ENCODE measurements around the gene RPRD2.
"Not testable (repeated sequence)": the region's sequence is repeated elsewhere in the genome, so short reads cannot be mapped to it uniquely, and the experiment has no call there.

Gene RPRD2

DNA sequence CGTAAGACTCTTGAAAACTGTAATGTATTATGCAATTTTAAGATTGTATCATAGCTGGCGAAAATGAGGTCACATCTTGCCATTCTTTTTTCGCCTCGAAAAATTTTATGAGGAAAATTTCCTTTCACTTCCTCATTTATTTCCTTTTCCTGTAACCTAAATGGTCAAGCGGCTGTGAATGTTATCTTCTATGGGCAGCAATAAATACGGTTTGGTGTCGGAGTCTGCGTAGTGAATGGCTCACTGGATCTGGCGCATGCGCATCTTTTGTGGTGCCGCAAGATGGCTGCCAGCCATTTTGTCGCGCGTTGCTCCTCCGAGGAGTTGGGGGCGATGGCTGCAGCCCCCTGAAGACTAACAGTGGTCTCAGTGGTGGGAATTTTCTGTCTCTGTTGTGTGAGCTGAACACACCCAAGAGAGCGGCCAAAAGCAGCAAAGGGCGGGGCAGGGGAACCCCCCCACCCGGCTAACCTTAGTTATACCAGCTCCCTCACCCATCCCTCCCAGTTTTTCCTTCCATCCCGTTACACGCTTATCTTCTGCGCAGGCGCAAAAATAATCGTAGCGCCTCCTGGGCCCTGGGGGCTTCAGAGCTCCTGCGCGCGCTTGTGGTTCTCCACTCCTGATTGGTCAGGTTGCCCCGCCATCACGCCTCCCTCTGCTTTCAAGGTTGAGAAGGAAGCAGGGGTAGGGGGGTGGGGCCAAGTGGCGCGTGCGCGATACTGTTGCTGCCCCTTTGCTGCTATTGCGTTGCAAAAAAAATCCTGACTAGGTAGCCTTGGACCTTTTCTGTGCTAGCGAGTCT, at the start of gene RPRD2:
TSS of gene RPRD2 (plus strand) at position 722 of the 805 bp plus-strand sequence. CDS start 568 bp downstream, outside the sequence.
- peak; percentile 99 to 100 for DNase-seq

DNA sequence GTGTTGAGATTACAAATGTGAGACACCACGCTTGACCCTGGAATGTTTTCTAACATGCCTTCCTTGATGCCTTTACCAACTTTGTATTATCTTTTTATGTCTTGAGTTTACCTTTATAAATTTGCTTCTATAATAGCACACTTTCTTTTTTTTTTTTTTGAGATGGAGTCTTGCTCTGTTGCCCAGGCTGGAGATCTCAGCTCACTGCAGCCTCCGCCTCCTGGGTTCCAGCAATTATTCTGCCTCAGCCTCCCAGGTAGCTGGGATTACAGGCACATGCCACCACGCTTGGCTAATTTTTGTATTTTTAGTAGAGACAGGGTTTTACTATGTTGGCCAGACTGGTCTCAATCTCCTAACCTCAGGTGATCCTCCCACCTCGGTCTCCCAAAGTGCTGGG, 49.3 kb upstream of the RPRD2 start:
- not testable (repeated sequence) for DNase-seq

DNA sequence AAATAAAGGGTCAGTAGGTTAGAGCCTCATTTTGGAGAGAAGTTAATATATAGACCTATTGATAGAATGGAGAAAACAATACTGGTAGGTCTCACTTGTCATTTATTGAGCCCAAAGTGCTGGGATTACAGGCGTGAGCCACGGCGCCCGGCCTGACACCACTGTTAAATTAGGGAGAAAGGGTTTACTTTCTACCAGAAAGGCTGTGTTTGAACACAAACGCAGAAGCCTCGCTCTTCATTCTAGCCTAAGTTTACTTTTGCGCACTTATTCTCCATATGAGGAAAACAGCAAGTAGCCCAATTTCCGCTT, 43.3 kb upstream of the RPRD2 start:
- peak in 1 of 2 donors; percentile 9 for DNase-seq

DNA sequence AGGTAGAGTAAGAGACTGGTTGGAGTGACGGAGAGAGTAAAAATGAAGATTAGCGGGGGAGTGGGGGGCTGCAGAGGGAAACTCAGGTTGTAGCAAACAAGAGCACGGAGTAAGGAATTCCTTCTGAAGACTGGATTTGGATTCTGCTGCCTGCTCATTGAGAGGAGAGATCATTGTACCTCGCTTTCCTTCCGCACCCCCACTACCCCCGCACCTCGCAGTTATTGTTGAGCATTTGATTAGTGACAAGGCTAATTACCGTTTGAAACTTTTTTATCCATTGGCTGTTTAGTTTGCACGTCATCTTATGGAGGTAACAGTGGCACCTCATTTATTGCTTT, 42.2 kb upstream of the RPRD2 start:
- DNase-seq, result peak in 1 of 2 donors; percentile 32

DNA sequence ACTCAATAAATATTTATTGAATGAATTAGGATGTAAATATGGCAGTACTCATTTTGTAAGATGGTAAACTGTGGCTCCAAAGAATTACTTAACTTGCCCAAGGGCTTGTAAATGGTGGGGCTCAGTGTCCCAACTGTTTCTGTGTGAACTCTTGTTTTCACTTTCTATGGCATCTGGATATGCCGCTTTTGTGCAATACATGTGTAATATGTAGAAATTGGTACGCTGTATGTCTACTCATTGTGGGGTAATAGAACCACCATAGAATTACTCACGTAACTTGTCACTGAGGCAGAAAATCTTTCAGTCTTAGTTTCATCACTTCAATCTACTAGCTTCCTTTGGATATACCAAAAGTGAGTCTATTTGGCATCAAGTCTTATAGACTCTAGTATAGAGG, 41.6 kb upstream of the RPRD2 start:
- DNase-seq, result peak in 1 of 2 donors; percentile 11

DNA sequence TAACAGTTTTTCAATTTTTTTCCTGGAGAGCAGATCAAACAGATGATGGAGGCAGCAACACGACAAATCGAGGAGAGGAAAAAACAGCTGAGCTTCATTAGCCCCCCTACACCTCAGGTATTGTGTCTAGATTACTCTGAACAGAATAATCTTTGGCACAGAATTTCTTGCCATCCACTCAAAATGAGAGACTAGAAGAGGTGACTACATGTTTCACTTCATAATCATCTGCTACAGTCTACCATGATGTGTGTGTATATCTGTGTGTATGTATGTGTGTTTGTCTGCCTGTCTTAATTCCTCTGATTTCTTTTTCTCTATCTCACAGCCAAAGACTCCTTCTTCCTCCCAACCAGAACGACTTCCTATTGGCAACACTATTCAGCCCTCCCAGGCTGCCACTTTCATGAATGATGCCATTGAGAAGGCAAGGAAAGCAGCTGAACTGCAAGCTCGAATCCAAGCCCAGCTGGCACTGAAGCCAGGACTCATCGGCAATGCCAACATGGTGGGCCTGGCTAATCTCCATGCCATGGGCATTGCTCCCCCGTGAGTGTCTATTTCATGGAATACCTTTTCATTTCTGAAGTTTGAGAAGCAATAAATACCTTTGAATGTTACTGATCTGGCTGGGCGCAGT, 31.2 kb upstream of the RPRD2 start:
- no peak for DNase-seq

DNA sequence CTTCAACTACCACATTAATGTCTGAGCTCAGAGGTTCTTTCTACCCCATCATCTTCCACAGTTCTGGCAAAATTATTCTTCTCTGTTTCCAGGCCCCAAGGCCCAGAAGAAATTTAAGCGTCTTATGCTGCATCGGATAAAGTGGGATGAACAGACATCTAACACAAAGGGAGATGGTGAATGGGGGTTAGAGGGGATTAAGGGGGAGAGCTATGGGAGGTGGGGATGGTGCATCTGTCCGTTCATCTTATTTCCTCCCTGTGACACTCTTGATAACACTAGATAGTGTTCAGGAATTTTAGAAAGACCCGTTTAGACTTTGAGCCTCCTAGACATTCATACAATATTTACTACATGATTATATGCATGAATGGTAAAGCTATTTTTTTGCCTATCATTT, 17.6 kb upstream of the RPRD2 start:
- DNase-seq, result no peak

DNA sequence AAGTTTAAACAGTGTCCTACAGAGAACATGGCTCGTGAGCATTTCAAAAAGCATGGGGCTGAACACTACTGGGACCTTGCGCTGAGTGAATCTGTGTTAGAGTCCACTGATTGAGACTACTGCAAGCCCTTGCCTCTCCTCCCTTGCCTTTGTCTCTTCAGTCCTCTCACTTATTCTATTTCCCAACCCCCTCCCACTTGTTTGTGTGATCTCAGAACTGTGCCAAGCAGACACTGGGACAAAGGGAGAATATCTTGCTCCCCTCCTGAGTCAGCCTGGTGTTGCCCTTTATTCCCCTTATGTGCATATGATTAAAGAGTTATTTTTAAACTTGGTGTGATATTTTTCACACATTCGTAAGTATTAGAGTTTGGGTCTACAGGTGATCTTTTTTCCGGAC, 11.1 kb upstream of the RPRD2 start:
- DNase-seq, result no peak

DNA sequence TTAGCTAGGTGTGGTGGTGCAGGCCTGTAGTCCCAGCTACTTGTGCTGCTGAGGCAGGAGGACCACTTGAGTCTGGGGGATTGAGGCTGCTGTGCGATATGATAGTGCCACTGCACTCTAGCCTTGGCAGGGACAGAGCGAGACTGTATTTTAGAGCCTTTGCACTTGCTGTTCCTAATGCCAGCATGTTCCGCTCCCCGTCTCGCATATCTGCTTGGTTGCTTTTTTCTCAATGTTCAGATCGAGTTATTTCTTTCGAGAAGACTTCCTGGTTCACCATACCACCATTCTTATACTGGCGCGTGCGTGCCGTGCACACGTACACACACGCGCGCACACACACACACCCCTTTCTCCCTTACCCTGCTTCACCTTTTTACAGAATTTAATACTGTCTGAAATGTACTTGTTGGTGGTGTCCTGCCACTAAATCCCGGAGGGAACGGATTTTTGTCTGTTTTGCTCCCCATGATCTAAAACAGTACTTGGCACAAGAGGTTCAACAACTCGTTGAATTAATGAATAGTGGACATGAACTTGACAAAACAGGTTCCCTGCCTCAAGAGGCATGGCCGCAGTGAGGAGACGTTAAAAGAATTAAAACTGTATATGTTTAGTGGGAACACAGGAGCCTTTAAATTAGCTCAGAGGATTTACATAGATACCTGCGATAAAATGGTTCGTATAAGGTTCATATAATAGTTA, 1.1 kb upstream of the RPRD2 start:
- peak in 1 of 2 donors; percentile 41 for DNase-seq

DNA sequence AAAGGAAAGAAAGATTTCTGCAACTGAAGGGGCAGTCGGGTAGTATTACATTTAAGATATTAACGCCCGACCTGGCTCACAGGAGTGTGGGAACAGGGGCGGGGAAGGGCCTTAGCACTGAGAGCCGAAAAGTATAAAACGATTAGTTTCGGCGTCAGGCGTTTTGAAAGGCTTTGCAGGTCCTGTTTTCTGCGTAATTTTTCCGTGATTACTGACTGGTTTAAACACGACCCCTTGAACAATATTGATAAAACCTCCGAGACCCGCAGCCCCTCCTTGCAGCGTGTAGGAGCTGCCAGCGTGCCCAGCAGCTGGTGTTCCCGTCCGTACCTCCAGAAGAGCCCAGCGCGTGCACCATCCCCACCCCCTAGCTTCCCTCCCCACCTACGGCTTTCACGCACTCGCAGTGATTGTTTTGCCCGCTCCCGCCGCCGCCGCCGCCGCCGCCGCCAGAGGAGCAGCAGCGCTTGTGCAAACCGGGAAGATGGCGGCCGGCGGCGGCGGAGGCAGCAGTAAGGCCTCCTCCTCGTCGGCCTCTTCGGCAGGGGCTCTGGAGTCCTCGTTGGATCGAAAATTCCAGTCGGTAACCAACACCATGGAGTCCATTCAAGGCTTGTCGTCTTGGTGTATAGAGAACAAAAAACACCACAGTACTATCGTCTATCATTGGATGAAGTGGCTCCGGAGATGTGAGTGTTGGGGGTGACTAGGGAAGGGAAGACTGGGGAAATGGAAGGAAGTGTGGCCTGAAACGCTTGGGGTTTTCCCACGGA, 470 bp downstream of the RPRD2 start:
- peak; percentile 82 for DNase-seq

DNA sequence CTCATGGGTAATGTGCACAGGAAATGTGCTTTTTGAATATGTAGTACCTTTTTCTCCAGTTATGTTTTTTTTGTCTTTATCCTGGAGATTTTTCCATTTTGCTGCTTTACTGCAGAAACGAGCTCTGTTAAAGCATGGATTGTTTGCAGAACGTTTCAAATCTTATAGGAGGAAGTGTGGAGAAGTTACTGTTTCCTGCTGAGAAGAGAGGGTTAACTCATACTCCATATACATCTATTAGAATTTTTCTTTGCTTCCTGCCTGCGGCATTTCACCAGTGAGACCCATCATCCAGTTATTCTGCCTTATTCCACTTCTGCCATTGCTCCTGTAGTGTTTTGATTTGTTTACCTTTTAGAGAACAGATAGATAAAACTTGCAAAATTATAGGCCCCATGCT, 2.0 kb downstream of the RPRD2 start:
- DNase-seq, result peak in 1 of 2 donors; percentile 33

DNA sequence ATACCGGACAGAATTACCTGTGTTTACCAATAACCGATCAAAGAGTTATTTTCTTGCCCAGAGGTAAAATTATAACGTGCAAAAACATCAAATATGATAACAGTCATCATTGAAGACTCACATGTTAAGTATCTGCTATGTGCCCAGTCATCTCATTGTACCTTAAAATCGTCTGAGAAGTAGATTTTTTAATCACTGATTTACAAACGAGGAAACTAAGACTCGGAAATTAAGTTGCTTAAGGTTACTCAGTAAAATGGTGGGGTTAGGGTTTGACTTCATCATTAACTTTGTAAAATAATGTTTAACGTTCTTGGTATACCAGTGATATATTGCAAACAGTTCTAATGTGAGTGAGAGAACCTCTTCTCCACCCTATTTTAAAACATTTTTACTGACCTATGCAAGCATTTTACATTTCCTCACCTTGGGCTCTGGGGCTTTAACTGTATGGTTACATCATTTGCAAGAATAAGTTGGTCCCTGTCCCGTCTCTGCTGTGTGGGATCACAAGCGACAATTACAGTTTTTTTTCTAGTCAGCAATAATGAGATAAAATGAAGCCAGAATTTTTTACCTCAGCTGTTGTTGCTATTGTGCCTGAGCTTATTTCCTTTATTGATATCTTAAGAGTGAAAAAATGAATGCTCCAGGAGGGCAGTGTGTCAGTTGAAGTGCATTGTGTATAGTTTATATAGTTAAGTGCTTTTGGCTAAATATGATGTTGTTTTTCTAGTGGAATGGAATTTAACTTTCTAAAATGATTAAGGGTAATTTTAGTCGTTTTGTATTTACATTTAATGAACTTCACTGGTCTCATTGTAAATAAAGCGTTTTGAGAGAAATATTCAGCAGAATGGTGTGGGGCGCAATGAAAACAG, 2.7 kb downstream of the RPRD2 start:
- no peak for DNase-seq

DNA sequence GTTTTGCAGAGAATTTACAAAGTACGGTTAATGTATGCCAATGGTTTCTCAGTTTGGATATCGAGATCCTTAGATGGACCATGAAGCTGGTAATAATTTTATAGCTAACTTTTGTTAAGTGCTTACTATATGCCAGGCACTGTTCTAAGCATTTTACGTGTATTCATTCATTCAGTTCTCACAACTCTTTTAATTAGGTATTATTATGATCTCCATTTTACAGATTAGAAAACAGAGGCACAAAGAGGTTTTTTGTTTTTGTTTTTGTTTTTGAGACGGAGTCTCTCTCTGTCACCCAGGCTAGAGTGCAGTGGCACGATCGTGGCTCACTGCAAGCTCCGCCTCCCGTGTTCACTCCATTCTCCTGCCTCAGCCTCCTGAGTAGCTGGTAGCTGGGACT, 7.2 kb downstream of the RPRD2 start:
- DNase-seq, result no peak

DNA sequence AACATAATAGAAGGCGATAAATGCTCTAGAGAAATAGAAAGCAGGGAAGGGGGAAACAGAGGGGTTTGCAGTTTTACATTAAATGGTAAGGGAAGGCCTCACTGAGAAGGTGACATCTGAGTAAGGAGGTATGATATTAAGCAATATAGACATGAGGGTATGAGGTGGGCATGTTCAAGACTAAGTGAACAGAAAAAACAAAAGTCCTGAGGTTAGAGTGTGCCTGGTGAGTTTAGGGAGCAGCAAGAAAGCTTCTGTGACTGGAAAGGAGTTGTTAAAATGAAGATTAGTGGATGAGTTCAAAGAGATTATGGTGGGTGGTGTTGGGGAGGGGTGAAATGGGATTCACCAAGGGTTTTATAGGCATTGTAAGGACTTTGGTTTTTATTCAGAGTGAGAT, 8.6 kb downstream of the RPRD2 start:
- no peak for DNase-seq

DNA sequence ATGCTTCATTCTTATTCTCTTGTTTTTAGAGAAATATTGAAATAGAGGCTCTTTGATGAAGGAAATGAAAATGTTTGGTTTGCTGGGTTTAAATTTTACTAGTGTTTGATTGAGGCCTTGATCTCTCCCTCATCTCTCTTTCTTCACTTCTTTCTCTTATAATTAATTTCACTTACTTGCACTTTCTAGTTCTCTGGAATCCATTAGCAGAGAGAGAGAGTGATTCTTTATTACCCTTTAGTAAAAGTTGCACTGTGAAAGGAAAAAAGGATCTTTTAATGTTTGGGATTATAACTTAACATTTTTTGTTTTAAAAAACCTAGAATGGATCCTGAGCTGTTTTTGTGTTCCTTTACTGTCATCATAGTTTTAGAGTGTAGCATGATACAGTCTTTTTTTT, 12.2 kb downstream of the RPRD2 start:
- DNase-seq, result no peak

DNA sequence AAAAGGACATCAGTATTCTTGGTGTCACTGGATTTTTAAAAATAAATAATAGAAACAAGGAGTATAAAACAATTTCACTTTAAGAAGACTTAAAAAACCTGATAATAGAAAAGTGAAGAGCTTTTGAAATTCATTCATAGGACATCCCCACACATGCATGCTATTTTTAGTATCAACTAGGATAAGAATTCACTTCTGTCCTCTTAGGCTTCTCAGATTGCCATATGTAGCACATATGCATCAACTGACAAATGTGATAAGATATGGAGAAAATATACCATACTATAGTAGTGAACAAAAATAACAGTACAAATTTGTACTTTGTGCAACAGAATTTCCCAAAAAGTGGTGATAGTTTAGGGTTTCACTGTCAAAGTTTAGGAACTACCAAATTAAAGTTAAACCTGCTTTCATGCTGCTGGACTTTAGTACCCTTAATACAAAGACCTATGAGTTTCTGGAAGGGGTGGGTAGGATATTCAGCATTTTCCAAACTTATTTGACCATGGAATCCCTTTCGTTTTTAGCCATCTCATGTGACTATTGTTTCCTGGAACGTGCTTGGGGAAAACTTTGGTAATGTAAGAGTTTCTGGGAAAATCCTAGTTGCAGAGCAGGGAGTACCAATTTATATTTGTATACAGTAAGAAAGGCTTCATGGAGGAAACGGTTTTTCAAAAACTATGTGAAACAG, 19.8 kb downstream of the RPRD2 start:
- DNase-seq, result no peak

DNA sequence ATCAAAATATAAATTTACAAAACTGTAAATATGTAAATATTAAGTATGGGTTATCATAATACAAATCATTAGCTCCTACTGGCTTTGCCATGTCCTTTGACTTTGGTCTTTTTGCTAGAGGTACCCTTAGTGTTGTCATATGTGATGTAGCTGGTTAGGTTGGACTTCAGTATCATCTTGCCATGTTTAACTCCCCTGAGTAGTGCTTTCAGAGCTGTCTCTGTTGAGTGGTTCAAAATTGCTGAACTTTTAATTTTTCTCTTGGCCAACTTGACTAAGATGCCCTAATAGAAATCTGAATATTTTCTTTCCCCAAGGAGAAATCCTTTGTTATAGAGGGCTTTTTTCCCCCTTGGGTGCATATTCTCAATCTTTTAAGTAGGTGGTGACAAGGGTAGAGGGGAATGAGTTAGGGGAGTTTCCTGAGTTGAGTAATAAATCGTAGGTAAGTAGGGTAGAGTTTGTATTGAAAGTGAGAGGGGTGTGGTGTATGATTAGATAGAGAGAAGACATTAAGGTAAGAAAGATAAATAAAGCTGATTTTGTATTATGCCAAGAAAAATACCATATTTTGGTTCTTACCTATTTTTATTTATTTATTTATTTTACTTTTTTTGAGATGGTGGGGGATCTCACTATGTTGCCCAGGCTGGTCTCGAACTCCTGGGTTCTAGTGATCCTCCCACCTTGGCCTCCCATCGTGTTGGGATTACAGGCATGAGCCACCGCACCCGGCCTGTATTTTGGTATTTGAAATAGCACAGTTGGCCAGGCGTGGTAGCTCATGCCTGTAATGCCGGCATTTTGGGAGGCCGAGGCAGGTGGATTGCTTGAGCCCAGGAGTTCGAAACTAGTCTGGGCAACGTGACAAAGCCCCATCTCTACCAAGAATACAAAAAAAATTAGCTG, 21.8 kb downstream of the RPRD2 start:
- no peak for DNase-seq

DNA sequence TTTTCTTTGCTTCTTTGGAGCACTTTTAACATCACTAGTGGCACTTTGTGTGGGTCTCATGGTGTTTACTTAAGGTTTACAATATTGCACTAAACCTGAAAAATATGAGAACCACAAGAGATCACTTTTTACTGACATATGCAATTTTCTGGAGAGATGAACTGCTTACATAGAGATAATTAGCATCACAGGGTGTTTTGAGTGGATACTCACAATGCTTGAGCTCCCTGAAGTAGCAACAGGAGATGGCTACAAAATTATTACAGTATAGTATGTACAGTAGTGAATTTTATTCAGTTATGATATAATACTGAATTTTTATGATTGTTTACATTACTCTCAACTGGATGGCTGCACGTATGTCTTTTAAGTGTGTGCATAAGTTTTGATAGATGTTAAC, 22.6 kb downstream of the RPRD2 start:
- DNase-seq, result no peak

DNA sequence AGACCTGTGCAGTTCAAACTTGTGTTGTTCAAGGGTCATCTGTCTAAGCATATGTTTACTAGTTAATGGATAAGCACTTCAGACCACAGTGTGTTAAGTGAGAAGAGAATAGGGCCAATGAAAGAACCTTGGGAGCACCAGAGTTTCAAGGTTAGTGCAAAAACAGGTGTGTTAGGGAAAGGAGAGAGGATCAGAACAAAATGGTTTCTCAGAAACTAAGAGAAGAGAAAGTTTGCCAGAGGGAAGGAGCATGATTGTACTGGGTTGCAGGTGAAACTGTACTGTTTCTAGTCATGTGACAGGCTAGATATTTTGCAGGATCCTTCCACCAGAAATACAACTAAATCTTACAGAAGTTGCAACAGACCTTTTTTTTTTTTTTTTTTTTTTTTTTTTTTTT, 23.3 kb downstream of the RPRD2 start:
- DNase-seq, result no peak

DNA sequence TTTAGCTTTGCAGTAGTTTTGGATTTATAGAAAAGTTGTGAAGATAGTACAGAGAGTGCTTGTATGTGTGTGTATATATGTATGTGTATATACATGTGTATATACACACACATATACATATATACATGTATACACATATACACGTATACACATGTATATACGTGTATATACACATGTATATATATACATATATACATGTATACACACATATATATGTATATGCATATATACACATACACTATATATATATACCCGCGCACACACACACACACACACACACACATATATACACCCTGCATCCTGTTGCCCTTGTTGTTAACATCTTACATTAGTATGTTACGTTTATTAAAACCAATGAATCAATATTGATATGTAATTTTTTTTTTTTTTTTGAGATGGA, 24.3 kb downstream of the RPRD2 start:
- DNase-seq, result no peak

DNA sequence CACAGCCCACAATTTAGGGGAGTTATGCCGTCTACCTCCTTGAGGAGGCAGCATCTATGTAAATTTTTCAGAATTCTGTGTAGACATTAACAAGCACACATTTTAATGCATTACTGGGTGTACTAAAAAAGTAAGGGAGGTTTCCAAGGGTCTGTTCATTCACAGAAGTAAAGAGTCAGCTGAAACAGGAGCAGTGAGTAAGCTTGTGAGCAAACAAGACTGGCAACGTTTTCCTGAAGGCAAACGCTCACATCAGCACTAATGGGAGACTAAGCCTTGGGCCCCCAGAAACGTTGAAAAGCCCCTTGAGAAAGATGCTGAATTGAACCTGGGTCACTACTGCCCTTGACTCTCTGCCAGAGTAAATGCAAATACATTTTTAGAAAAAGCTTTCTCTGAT, 25.7 kb downstream of the RPRD2 start:
- no peak for DNase-seq

Data from CD4-positive, alpha-beta T cell treated with Interleukin-4 for 1 hour (primary cell).